T-helper 17 cell (primary cell): ENCODE measurements around the gene EPB41L2. TPM values are rescaled to one million over a fixed set of nuclear protein-coding genes. Genes with fewer than 3 reads are reported as not detected.
"Not testable (repeated sequence)": the region's sequence is repeated elsewhere in the genome, so short reads cannot be mapped to it uniquely, and the experiment has no call there.

Experiments used
- ATAC-seq: fragments of 150-1000 bp; cut with Tn5 transposase; 2 replicates; pipeline ENCODE4 v1.10.0; 2021; ENCODE audit warnings: mild to moderate bottlenecking, moderate library complexity
- DNase-seq, 3 donors: peaks; one replicate each; pipeline versions ENCODE4 v3.0.0 to v3.0.0-alpha.2; 2020 to 2021
- H3K9me3 ChIP-seq: one replicate; pipeline ENCODE4 v1.7.0; 2013; ENCODE audit warnings: low read length, mild to moderate bottlenecking; ENCODE audit not compliant: control insufficient read depth, poor library complexity, severe bottlenecking
- H3K27ac Mint-ChIP-seq: one replicate; pipeline ENCODE4 v1.8.0; 2022; ENCODE audit warnings: mild to moderate bottlenecking, moderate library complexity, mixed read lengths
- H3K27me3 Mint-ChIP-seq: one replicate; pipeline ENCODE4 v1.8.0; 2022; ENCODE audit warnings: mixed read lengths
- H3K36me3 Mint-ChIP-seq: one replicate; pipeline ENCODE4 v1.8.0; 2022; ENCODE audit warnings: low read depth, mixed read lengths
- H3K4me1 Mint-ChIP-seq: one replicate; pipeline ENCODE4 v1.8.0; 2022; ENCODE audit warnings: mild to moderate bottlenecking, mixed read lengths
- H3K4me3 Mint-ChIP-seq: one replicate; pipeline ENCODE4 v1.8.0; 2022; ENCODE audit warnings: mild to moderate bottlenecking, moderate library complexity, mixed read lengths
- total RNA-seq, 4 donors: library from RNA in 2 of 4; stranded (reverse) in 2 of 4; gene quantifications; one replicate each; pipeline ENCODE4 v1.2.3 and lab custom pipeline; 2022 to 2026

Gene EPB41L2
- total RNA-seq, 2 donors from 2014 or later, result 14.0 to 20.5 TPM

DNA sequence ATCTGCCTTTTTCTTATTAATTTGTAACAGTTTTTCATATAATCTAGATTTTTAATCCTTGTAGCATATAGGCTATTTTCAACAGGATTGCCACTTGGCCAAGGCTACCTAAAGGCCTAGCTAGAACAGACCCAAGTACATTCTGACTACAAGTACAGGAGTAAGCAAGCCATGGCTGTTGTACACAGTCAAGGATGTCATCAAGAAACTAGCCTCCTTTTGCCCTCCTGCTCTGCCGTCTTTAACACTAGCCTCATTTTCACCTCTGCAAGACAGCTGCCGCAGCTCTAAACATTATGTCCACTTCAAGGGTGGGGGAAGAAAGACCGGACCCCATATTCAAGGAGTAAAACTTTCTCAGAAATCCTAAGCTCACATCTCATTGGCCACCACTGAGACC, 45.1 kb downstream of the EPB41L2 start:
- peaks cover 2% of the 10 kb centered on the region for H3K36me3 Mint-ChIP-seq
- no peaks in the 10 kb centered on the region for H3K9me3 ChIP-seq
- ATAC-seq (no peak), DNase-seq (no peak)
- H3K27me3 Mint-ChIP-seq, result no peaks in the 10 kb centered on the region
- H3K27ac Mint-ChIP-seq, result no peak overlapping the region
- peaks cover 3% of the 10 kb centered on the region for H3K4me1 Mint-ChIP-seq
- H3K4me3 Mint-ChIP-seq, result no peak overlapping the region

DNA sequence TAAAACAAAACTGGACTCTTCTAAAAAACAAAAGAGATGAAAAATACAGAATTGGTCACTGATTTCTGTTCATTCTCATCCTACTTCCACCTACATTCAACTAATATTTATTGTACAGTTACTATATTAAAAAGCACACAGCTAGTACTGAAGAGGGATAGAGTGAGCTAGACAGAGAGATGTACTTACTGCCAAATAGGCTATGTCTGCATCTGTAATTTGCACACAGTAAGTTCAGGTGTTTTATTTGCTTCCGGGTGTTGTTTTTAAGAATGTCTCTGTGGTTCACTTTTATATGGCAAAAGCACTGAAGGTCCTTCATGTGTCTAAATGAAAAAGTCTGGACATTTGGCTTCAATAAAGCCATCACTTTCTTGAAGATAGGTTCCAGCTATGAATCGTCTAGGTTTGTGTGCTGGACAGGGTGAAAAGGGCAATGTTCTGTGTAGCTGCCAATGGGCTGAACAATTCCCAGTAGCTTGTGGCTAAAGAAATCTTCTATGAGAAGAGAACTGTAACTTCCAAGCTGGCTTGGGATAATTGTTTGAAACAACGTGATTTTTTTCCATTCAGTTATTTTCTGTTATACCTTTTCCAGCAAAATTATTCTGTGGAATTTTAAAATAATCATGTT, 47.3 kb downstream of the EPB41L2 start:
- peaks cover 3% of the 10 kb centered on the region for H3K4me1 Mint-ChIP-seq
- H3K4me3 Mint-ChIP-seq, result no peak overlapping the region
- ATAC-seq (no peak), DNase-seq (no peak)
- H3K27ac Mint-ChIP-seq, result no peak overlapping the region
- no peaks in the 10 kb centered on the region for H3K9me3 ChIP-seq
- H3K36me3 Mint-ChIP-seq, result peaks cover 2% of the 10 kb centered on the region
- no peaks in the 10 kb centered on the region for H3K27me3 Mint-ChIP-seq

DNA sequence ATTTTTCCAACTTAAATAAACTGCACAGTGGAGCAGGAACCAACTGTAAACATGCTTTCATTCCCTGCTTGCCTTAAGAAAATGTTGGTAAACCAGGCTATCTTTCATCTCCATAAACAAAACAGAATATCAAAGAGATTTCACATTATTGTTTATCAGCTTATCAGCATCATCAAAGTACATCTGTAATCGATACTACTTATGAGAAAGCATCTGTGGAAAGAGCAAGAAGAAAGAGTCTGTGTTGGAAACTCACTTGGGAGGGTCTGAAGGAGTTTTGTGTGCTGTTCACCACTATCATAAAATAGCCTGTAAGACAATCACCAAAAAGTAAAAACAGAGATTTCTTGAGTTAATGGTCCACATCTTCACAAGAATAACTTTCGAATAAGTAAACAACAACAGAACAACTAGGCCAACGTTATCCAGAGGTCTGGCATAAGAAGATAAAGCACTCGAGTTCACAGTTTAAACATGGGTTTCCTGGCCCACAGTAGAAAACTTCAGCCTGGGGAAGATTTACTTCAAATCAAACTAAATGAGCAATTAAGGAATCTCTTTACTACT, 47.9 kb downstream of the EPB41L2 start:
- H3K4me3 Mint-ChIP-seq, result no peak overlapping the region
- ATAC-seq (no peak), DNase-seq (no peak)
- no peaks in the 10 kb centered on the region for H3K27me3 Mint-ChIP-seq
- no peak overlapping the region for H3K27ac Mint-ChIP-seq
- H3K9me3 ChIP-seq, result no peaks in the 10 kb centered on the region
- peaks cover 3% of the 10 kb centered on the region for H3K4me1 Mint-ChIP-seq
- peaks cover 2% of the 10 kb centered on the region for H3K36me3 Mint-ChIP-seq

DNA sequence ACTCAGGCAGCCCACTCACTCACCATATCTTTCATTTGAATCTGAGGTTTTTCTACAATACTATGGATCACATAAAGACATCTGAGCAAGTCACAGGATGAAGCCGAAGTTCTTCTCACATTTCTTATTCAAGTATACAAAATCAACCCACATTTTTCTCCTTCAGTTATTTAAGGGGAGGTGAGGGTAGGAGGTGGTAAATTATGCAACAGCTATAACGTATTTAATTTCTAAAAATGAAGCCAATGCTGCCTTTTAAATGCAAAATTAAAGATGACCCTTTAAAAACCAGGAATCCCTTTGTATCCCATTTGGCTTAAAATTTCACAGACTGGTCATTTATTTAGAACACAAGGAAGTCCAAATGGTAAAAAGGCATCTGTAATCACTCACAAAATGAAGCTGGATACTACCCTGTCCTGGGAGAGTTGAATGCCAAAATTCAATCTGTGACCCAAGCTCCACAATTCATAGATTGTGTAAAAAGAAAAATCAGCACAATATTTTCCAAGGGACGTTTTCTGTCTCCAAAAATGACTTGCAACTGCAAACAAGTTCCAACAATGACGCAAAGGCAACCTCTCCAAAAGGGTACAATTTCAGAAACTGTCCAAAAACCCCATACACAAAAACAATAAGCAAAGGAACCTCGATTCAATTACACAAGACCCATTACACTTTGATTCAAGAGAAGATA, 48.8 kb downstream of the EPB41L2 start:
- no peak for ATAC-seq
- Mint-ChIP-seq H3K4me3 (no peak overlapping the region), H3K27ac (peak overlapping the region; percentile 34), H3K4me1 (peaks cover 3% of the 10 kb centered on the region), H3K27me3 (no peaks in the 10 kb centered on the region), H3K36me3 (peaks cover 2% of the 10 kb centered on the region)
- DNase-seq, result no peak
- no peaks in the 10 kb centered on the region for H3K9me3 ChIP-seq

DNA sequence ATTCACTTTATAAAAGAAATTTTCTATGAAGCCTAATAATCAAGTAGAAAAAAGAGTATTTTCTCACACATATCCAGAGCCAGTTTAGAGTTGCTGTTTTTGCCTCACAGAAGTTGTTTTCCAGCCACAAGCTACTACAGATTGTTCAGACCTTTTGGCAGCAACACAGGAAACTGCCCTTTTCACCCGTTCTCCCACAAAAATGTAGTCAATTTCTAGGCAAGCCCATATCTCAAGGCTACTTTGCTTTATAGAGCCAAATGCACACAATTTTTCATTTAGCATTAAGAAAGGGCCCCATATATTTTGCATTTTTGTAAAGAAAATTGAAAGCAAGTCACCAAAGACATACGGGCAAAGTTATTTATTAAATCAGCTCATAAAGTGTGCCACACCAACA, 49.5 kb downstream of the EPB41L2 start:
- peaks cover 3% of the 10 kb centered on the region for H3K4me1 Mint-ChIP-seq
- ATAC-seq, result no peak
- no peaks in the 10 kb centered on the region for H3K9me3 ChIP-seq
- H3K36me3 Mint-ChIP-seq, result peaks cover 2% of the 10 kb centered on the region
- H3K4me3 Mint-ChIP-seq, result no peak overlapping the region
- no peaks in the 10 kb centered on the region for H3K27me3 Mint-ChIP-seq
- H3K27ac Mint-ChIP-seq, result no peak overlapping the region
- no peak for DNase-seq

DNA sequence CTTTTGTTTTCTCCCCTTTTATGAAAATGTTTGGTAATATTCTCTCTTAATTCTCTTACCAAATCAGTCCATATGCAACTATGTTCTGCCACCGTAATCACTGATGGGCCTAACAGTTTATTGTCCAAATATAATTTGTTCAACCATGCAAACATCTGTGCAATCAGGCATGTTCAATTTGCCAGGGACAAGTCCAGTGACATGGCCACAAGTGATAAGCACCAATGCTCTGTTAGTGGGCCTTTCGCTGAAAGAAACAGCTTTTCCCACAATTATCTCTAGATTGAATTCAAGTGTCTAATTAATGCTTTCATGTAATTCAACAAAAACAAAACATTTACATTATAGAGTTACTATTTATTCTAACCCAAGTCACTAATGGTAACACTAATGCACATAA, 53.3 kb downstream of the EPB41L2 start:
- Mint-ChIP-seq H3K4me1 (peaks cover 4% of the 10 kb centered on the region), H3K27me3 (no peaks in the 10 kb centered on the region), H3K4me3 (no peak overlapping the region), H3K27ac (no peak overlapping the region), H3K36me3 (peaks cover 5% of the 10 kb centered on the region)
- peaks cover 4% of the 10 kb centered on the region for H3K9me3 ChIP-seq
- DNase-seq (no peak), ATAC-seq (no peak)

DNA sequence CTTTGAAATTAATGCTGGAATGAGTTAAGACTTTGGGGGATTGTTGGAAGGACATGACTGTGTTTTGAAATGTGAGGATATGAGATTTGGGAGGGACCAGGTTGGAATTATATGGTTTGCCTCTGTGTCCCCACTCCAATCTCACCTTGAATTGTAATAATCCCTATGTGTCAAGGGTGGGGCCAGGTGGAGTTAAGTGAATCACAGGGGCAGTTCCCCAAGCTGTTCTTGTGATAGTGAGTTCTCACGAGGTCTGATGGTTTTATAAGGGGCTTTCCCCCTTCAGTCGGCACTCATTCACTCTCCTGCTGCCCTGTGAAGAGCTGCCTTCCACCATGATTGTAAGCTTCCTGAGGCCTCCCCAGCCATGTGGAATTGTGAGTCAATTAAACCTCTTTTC, 54.1 kb downstream of the EPB41L2 start:
- H3K36me3 Mint-ChIP-seq, H3K4me1 Mint-ChIP-seq, H3K4me3 Mint-ChIP-seq, DNase-seq, H3K9me3 ChIP-seq, H3K27me3 Mint-ChIP-seq, H3K27ac Mint-ChIP-seq, ATAC-seq: not testable (repeated sequence)

DNA sequence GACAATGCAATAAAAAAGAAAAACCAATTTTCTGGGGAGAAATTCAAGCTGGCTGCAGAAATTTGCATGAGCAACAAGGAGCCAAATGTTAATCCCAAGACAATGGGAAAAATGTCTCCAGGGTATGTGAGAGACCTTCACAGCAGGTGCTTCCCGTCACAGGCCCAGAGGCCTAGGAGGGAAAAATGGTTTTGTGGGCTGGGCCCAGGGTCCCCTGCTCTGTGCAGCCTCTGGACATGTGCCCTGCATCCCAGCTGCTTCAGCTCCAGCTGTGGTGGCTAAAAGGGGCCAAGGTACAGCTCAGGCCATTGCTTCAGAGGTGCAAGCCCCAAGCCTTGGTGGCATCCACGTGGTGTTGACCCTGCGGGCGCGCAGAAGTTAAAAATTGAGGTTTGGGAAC, 55.1 kb downstream of the EPB41L2 start:
- ATAC-seq, DNase-seq, H3K27me3 Mint-ChIP-seq, H3K27ac Mint-ChIP-seq, H3K36me3 Mint-ChIP-seq, H3K4me1 Mint-ChIP-seq, H3K9me3 ChIP-seq, H3K4me3 Mint-ChIP-seq: not testable (repeated sequence)

DNA sequence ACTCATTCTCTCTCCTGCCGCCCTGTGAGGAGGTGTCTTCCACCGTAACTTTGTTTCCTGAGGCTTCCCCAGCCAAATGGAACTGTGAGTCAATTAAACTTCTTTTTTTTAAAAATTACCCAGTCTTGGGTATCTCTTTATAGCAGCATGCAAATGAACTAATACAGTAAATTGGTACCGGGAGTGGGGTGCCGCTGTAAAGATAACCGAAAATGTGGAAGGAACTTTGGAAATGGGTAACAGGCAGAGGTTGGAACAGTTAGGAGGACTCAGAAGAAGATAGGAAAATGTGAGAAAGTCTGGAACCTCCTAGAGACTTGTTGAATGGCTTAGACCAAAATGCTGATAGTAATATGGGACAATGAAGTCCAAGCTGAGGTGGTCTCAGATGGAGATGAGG, 55.8 kb downstream of the EPB41L2 start:
- peaks cover 5% of the 10 kb centered on the region for H3K4me1 Mint-ChIP-seq
- H3K27ac Mint-ChIP-seq, result no peak overlapping the region
- ATAC-seq, result no peak
- H3K4me3 Mint-ChIP-seq, result no peak overlapping the region
- peaks cover 3% of the 10 kb centered on the region for H3K36me3 Mint-ChIP-seq
- H3K27me3 Mint-ChIP-seq, result no peaks in the 10 kb centered on the region
- DNase-seq, result no peak
- H3K9me3 ChIP-seq, result peaks cover 4% of the 10 kb centered on the region

DNA sequence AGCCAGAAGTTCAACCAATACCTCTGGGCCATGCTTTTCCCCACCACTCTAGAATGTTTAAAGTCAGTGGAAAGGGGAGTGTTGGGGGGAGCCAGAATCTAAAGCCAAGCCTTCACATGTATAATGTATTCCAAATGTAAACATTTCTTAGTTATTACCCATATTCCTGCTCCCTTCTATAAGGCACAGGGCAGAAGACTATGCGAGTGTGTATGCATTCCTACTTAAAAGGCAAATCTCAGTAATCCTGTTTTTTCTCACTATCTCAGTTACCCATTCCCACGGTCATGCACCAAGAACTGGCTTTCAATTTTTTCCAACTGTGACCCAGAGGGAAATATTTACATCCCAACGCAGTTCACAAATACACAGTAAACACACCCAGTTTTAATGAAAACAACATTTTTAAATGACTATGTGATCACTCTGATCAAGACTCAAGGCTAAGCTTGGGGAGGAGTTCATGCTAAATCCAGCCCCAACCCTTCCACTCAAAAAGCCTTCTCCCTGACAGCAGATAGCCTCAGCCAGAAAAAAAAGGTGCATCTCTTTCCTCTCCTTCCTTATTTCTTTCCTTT, 57.5 kb downstream of the EPB41L2 start:
- peaks cover 4% of the 10 kb centered on the region for H3K9me3 ChIP-seq
- DNase-seq (no peak), ATAC-seq (no peak)
- Mint-ChIP-seq H3K27ac (no peak overlapping the region), H3K27me3 (no peaks in the 10 kb centered on the region), H3K4me1 (peaks cover 7% of the 10 kb centered on the region), H3K4me3 (no peak overlapping the region), H3K36me3 (peaks cover 3% of the 10 kb centered on the region)

DNA sequence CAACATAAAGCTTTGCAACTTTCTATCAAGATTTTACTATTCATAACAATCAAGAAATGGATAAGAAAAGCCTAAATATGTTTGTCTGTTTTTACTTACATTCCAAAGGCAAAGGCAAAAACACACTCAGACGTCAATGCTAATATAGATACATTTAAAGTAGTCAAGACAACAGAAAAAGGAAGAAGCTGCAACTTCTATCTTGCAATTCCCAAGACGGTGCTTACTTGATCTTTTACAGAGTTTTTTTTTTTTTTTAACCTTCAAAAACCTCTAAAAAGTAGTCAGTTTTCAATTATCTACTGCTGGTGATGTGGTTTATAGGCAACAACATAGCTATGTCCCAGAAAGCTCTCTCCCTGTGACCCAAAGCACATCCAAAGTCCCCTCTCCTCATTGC, 58.1 kb downstream of the EPB41L2 start:
- peaks cover 4% of the 10 kb centered on the region for H3K9me3 ChIP-seq
- ATAC-seq, result no peak
- DNase-seq, result no peak
- Mint-ChIP-seq H3K27ac (no peak overlapping the region), H3K4me1 (peaks cover 7% of the 10 kb centered on the region), H3K36me3 (peaks cover 3% of the 10 kb centered on the region), H3K4me3 (no peak overlapping the region), H3K27me3 (no peaks in the 10 kb centered on the region)

DNA sequence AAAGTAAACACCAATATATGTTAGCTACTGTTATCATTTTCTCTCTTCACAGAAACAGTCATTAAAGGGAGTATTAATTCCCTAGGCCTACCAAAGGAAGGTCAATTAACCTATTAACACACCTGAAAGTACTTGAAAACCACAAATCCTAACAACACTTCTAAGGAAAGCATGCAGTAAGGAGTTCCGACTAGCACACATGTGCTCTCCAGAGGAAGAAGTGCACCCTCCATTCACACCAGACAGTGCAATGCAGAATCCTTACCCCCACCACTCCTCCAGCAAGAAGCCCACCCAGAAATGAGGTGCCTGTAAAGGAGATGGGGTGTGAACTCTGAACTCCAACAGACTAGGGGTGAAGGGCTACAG, 58.7 kb downstream of the EPB41L2 start:
- Mint-ChIP-seq H3K27me3 (no peaks in the 10 kb centered on the region), H3K4me1 (peaks cover 7% of the 10 kb centered on the region), H3K36me3 (peaks cover 3% of the 10 kb centered on the region), H3K4me3 (no peak overlapping the region), H3K27ac (no peak overlapping the region)
- peaks cover 4% of the 10 kb centered on the region for H3K9me3 ChIP-seq
- ATAC-seq, result no peak
- DNase-seq, result no peak

DNA sequence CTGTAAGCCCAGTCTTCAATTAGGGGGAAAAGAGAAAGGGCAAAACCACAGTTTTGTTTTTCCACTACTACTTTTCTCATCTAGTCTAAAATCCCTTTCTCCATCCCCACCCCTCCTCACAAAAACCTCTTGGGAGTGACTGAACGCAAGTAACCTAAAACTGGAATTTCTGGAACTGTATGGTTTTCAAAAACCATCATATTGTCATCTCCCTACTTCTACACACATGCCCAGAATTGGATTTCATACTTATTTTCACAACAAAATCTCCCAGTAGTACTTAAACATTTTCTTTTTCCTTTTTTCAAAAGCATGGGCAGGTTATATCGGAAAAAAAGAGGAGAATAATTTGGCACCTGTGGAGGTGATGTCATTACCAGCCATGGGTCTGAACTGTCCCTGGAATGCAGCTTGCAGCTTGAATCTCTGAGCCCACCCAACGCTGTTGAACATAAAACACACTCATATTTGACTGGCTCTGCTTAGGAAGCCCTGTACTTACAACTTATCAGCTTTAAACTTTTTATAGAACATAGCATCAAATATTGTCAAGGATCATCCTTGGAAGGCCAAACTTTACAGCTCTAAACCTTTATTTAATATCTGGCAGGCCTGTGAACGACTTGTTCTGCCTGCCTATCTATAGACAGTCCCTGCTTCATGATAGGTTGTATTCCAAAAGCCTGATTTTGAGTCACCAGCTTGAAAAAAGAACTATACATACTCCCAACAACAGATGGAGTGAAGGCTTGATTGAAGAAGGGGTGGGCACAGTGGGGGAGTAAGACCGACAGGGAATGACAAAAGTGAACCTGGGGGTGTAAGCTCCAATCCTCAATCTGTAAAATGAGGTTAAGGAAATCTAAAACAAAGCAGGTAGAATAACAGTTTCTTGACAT, 59.3 kb downstream of the EPB41L2 start:
- Mint-ChIP-seq H3K4me1 (peaks cover 10% of the 10 kb centered on the region), H3K27me3 (no peaks in the 10 kb centered on the region), H3K36me3 (peaks cover 3% of the 10 kb centered on the region), H3K27ac (no peak overlapping the region), H3K4me3 (no peak overlapping the region)
- peaks cover 4% of the 10 kb centered on the region for H3K9me3 ChIP-seq
- ATAC-seq (no peak), DNase-seq (no peak)
